Panc1 (cell line): ENCODE measurements around the gene CACNA1C. TPM values are rescaled to one million over a fixed set of nuclear protein-coding genes. Genes with fewer than 3 reads are reported as not detected.

Experiments
- ATAC-seq: fragments of 200-7000 bp; cut with Tn5 transposase; 2 replicates; pipeline ENCODE4 v1.9.1; 2020; ENCODE audit warnings: mild to moderate bottlenecking, moderate library complexity
- BruUV-seq: library from RNA; stranded (reverse); fragments of 400-500 nt; replicated peaks from 2 replicates; lab custom pipeline; 2021; lab: Mats Ljungman, UMichigan
- CTCF ChIA-PET: fragments of 300-600 bp; sonication (Branson Sonifier 250); formaldehyde crosslinking; loops from one replicate; lab custom pipeline; 2022; ENCODE audit warnings: antibody characterized with exemption; lab: Charles Lee
- POLR2A ChIA-PET: fragments of 300-600 bp; sonication (Branson Sonifier 250); formaldehyde crosslinking; loops from one replicate; lab custom pipeline; 2022; ENCODE audit warnings: antibody characterized with exemption; lab: Charles Lee
- DNase-seq: peaks from one replicate; pipeline ENCODE4 v3.0.0-alpha.2; 2010; ENCODE audit warnings: low read depth, low spot score
- H3K27ac ChIP-seq: 2 replicates; pipeline ENCODE4 v1.5.1; 2011; ENCODE audit warnings: mild to moderate bottlenecking, low read length, inconsistent platforms
- H3K27me3 ChIP-seq: fragments of 200-500 bp; sonication (Bioruptor generic); 2 replicates; pipeline ENCODE4 v1.6.0; 2014; ENCODE audit warnings: low read length, inconsistent platforms; ENCODE audit not compliant: control insufficient read depth, insufficient read depth
- H3K36me3 ChIP-seq: fragments of 200-500 bp; sonication (Bioruptor generic); 2 replicates; pipeline ENCODE4 v1.5.1; 2014; ENCODE audit warnings: inconsistent platforms, mild to moderate bottlenecking, low read length, moderate library complexity; ENCODE audit not compliant: control insufficient read depth, insufficient read depth
- H3K4me1 ChIP-seq: 2 replicates; pipeline ENCODE4 v1.5.1; 2011; ENCODE audit warnings: inconsistent platforms, mild to moderate bottlenecking, low read length, moderate library complexity; ENCODE audit not compliant: control insufficient read depth, insufficient read depth
- H3K4me3 ChIP-seq, 2 experiments: 2 replicates each; pipeline ENCODE4 v1.5.1; 2011 to 2012; ENCODE audit warnings: low read depth in 2 of 2, low read length in 2 of 2, mild to moderate bottlenecking in 2 of 2, inconsistent platforms in 1 of 2, moderate library complexity in 1 of 2
- H3K9me3 ChIP-seq: fragments of 200-500 bp; sonication (Bioruptor generic); 2 replicates; pipeline ENCODE4 v1.5.1; 2014; ENCODE audit warnings: low read depth, mild to moderate bottlenecking, inconsistent platforms, low read length, moderate library complexity; ENCODE audit not compliant: control insufficient read depth, insufficient read depth
- POLR2AphosphoS5 ChIP-seq: IDR thresholded peaks from 2 replicates; pipeline ENCODE4 v1.6.1; 2012; ENCODE audit warnings: mild to moderate bottlenecking, low read depth, low read length, moderate library complexity
- SIN3A ChIP-seq: IDR thresholded peaks from 2 replicates; pipeline ENCODE4 v1.6.1; 2012; ENCODE audit warnings: low read depth, mild to moderate bottlenecking, low read length, moderate library complexity, borderline replicate concordance; ENCODE audit not compliant: insufficient read depth
- TCF7L2 ChIP-seq: IDR thresholded peaks from 2 replicates; pipeline ENCODE4 v1.6.1; 2011; ENCODE audit warnings: mild to moderate bottlenecking, low read depth, low read length, inconsistent platforms
- in situ Hi-C: cut with HindIII; loops from 2 replicates; pipeline ENCODE4 v1.10.0; 2016; ENCODE audit warnings: low sequenced_read_pairs, low pct_unique_long_range_greater_than_20kb
- intact Hi-C: fragments of 100-400 bp; cut with micrococcal nuclease; formaldehyde crosslinking; loops from one replicate; pipeline ENCODE4 v1.10.0; 2022; ENCODE audit not compliant: unreplicated experiment
- total RNA-seq: library from RNA; stranded (reverse); gene quantifications from one replicate; pipeline ENCODE4 v1.2.1, GENCODE V29; 2021; ENCODE audit not compliant: unreplicated experiment
- TF ChIP-seq, protein P1 (sequence below), 2 experiments: IDR thresholded peaks; 2 replicates each; pipeline ENCODE4 v1.6.1; 2011 to 2012; ENCODE audit warnings: low read depth in 2 of 2, control low read depth in 1 of 2, low read length in 1 of 2, mild to moderate bottlenecking in 1 of 2, moderate library complexity in 1 of 2; ENCODE audit not compliant: insufficient read depth in 1 of 2
- TF ChIP-seq, protein P2 (sequence below): fragments of 450-650 bp; IDR thresholded peaks from 2 replicates; pipeline ENCODE4 v1.5.1; 2017; ENCODE audit warnings: mild to moderate bottlenecking

Gene CACNA1C
- total RNA-seq, 1 experiment from 2014 or later, result 0.03 TPM

DNA sequence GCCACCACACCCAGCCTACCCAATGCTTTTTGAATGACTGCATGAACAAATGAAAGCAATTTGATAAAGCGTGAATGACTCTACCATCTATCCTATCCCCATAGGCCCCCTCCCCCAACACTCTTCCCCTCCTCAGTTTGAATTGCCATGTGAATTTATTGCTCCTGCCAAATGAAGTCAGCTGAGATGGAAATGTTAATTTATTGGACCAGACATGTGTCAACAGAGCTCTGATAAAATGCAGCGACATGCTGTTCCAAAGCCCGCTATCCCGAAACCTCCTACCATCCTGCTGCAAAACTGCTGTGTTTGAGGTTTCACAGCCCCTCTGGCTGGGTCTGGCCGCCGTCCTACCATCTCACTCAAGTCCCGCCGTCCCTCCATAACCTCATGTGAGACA lies 360.5 kb downstream of the CACNA1C start:
- Histone ChIP-seq H3K27ac (no peak overlapping the region), H3K4me1 (no peaks in the 10 kb centered on the region), H3K36me3 (no peaks in the 10 kb centered on the region), H3K27me3 (no peaks in the 10 kb centered on the region; the same call in 1 of the 2 replicates), H3K9me3 (no peaks in the 10 kb centered on the region), H3K4me3 (no peak overlapping the region)
- DNase-seq (no peak), ATAC-seq (no peak)
- POLR2A ChIA-PET, result no interaction called here
- in situ Hi-C loops (no loop called here), intact Hi-C loops (no loop called here)
- BruUV-seq, result no TSS peak
- TF ChIP-seq TCF7L2 (no peak), POLR2AphosphoS5 (no peak), SIN3A (no peak)
- TF ChIP-seq, protein P1, sequence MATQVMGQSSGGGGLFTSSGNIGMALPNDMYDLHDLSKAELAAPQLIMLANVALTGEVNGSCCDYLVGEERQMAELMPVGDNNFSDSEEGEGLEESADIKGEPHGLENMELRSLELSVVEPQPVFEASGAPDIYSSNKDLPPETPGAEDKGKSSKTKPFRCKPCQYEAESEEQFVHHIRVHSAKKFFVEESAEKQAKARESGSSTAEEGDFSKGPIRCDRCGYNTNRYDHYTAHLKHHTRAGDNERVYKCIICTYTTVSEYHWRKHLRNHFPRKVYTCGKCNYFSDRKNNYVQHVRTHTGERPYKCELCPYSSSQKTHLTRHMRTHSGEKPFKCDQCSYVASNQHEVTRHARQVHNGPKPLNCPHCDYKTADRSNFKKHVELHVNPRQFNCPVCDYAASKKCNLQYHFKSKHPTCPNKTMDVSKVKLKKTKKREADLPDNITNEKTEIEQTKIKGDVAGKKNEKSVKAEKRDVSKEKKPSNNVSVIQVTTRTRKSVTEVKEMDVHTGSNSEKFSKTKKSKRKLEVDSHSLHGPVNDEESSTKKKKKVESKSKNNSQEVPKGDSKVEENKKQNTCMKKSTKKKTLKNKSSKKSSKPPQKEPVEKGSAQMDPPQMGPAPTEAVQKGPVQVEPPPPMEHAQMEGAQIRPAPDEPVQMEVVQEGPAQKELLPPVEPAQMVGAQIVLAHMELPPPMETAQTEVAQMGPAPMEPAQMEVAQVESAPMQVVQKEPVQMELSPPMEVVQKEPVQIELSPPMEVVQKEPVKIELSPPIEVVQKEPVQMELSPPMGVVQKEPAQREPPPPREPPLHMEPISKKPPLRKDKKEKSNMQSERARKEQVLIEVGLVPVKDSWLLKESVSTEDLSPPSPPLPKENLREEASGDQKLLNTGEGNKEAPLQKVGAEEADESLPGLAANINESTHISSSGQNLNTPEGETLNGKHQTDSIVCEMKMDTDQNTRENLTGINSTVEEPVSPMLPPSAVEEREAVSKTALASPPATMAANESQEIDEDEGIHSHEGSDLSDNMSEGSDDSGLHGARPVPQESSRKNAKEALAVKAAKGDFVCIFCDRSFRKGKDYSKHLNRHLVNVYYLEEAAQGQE (IDR thresholded peaks at IDR 0.05; ENCODE audit: insufficient read depth in 1 of 2, low read depth in 2 of 2, low read length in 1 of 2), result no peak
- TF ChIP-seq, protein P2, sequence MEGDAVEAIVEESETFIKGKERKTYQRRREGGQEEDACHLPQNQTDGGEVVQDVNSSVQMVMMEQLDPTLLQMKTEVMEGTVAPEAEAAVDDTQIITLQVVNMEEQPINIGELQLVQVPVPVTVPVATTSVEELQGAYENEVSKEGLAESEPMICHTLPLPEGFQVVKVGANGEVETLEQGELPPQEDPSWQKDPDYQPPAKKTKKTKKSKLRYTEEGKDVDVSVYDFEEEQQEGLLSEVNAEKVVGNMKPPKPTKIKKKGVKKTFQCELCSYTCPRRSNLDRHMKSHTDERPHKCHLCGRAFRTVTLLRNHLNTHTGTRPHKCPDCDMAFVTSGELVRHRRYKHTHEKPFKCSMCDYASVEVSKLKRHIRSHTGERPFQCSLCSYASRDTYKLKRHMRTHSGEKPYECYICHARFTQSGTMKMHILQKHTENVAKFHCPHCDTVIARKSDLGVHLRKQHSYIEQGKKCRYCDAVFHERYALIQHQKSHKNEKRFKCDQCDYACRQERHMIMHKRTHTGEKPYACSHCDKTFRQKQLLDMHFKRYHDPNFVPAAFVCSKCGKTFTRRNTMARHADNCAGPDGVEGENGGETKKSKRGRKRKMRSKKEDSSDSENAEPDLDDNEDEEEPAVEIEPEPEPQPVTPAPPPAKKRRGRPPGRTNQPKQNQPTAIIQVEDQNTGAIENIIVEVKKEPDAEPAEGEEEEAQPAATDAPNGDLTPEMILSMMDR, result no peak
- CTCF ChIA-PET, result no interaction called here

DNA sequence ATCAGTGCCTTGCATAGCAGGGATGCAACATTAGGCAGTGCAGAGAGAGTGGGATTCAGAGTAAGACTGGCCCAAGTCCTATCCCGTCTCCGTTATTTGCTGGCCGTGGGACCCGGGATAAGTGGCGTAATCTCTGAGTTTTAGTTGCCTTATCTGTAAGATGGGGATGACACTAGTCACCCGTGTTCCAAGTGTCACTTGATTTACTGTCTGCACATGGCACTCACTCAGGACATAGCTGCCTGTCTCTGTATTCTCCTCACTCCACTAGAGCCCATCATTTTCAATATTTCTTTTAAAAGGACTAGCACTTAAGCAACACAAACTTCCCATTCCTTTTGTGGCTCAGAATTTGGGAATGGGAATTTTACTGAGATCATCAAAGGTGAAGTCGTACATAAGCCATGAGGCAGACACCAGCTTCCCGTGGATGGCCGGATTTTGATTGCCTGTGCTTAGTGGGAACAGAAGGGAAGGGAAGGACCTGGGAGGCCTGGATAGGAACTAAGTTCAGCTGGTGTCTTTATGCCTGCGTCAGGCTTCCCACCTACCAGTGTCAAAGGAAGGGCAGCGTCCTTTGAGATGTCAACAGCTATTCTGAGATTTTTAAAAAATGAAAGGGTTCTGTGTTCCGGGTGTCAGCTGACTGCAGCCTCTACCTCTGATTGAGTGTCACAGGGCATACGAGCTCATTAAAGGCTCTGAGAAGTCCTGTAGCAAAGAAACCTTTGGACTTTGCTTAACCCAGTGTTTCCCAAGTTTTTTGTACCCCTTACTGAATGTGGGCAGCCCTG lies 361.4 kb downstream of the CACNA1C start:
- DNase-seq (no peak), ATAC-seq (no peak)
- in situ Hi-C loops, result no loop called here
- Histone ChIP-seq H3K36me3 (no peaks in the 10 kb centered on the region), H3K27ac (no peak overlapping the region), H3K9me3 (no peaks in the 10 kb centered on the region), H3K27me3 (no peaks in the 10 kb centered on the region; the same call in 1 of the 2 replicates), H3K4me1 (no peaks in the 10 kb centered on the region), H3K4me3 (no peak overlapping the region)
- CTCF ChIA-PET, result no interaction called here
- TF ChIP-seq TCF7L2, result no peak
- TF ChIP-seq, protein P2, result no peak
- no peak for TF ChIP-seq SIN3A
- TF ChIP-seq, protein P1 (IDR thresholded peaks at IDR 0.05; ENCODE audit: insufficient read depth in 1 of 2, low read depth in 2 of 2, low read length in 1 of 2), result no peak
- TF ChIP-seq POLR2AphosphoS5, result no peak
- no TSS peak for BruUV-seq
- intact Hi-C loops, result no loop called here
- POLR2A ChIA-PET, result no interaction called here
